ENCODE measurements around the gene GRPEL1. TPM values are rescaled to one million over a fixed set of nuclear protein-coding genes. Genes with fewer than 3 reads are reported as not detected.

Gene GRPEL1
- total and polyA plus RNA-seq, 3 donors from 2014 or later, result 40.8 to 88.6 (median 58.5) TPM

DNA sequence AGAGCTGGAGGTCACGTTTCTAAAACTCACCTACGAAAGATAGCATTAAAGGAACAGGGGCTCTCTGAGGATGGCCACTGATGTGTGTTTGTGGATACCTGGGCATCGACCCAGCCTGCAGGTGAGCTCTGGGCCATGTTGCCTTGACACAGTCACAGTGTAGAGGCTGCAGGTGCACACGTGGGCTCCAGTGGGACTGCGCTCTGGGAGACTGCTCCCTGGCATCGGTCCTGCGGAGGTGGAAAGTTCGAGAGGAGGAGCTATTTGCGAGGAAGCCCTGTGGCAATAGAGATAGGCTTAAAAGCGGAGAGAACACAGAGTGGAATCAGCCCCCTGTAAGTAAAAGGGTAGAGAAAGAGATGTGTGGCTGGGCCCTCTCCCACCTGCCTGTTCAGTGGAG is 37.0 kb downstream of the GRPEL1 start:
- no peak for DNase-seq
- Histone ChIP-seq H3K4me3 (no peak overlapping the region), H3K27ac (no peak overlapping the region), H3K36me3 (ENCODE audit: low read depth, missing control alignments) (no peaks in the 10 kb centered on the region), H3K9me3 (no peaks in the 10 kb centered on the region), H3K27me3 (no peaks in the 10 kb centered on the region), H3K4me1 (no peaks in the 10 kb centered on the region)
- no peak for TF ChIP-seq POLR2A (IDR thresholded peaks at IDR 0.05)
- TF ChIP-seq CTCF (IDR thresholded peaks at IDR 0.05), result no peak
- intact Hi-C loops (cut with DNase I; ENCODE audit: low total_unique reads), result no loop called here
- WGBS, 2 donors, result 95 to 96% methylated on average over 9 to 10 of the region's 10 CpGs

DNA sequence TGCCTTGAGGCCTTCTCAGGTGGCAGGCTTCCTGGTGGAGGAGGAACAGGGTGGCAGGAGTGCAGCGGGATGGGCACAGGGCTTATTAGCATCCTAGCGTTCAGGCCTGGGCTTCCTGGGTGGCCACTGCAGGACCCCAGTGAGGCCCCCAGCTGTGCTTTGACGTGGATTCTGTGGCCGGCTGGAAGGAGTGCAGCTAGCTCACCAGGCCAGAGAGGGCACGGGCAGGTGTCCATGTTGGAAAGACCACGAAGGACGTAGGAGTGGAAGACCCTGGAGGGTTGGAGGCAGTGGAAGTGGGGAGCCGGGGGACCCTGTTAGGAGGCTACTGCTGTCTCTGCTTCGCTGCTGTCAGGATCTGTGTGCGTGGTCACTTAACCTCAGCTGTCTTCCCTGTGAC is 37.9 kb downstream of the GRPEL1 start:
- intact Hi-C loops (cut with DNase I; ENCODE audit: low total_unique reads), result no loop called here
- WGBS, 2 donors, result 92 to 93% methylated on average over 10 of the region's 10 CpGs

DNA sequence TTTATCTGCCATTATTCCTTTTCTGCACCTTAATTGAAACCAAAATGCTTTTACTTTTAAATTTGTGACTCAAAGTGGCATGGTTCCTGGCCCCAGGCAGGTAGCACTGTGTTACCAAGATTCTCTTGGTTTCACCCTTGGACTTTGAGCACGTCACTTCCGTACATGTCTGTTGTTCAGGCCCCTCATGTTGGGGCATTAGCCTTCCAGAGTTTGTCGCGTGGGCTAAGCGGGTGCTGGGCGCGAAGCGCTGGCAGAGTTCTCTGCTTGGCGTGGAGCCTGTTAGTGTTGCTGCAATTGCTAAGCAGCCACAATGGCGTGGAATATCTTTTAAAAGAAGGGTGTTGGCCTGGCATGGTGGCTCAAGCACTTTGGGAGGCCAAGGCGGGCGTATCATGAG is 38.7 kb downstream of the GRPEL1 start:
- no peaks in the 10 kb centered on the region for H3K27me3 ChIP-seq
- intact Hi-C loops (cut with DNase I; ENCODE audit: low total_unique reads), result no loop called here
- no peak overlapping the region for H3K27ac ChIP-seq
- DNase-seq, result no peak
- WGBS, 2 donors, result 97% methylated on average over 12 of the region's 12 CpGs
- H3K4me1 ChIP-seq, result no peaks in the 10 kb centered on the region
- H3K4me3 ChIP-seq, result no peak overlapping the region
- no peaks in the 10 kb centered on the region for H3K9me3 ChIP-seq
- no peaks in the 10 kb centered on the region for H3K36me3 ChIP-seq (ENCODE audit: low read depth, missing control alignments)
- TF ChIP-seq CTCF (IDR thresholded peaks at IDR 0.05), result no peak
- no peak for TF ChIP-seq POLR2A (IDR thresholded peaks at IDR 0.05)

More for the DNA sequence above, 37.9 kb downstream of the GRPEL1 start:
- no peaks in the 10 kb centered on the region for H3K36me3 ChIP-seq (ENCODE audit: low read depth, missing control alignments)
- TF ChIP-seq POLR2A (IDR thresholded peaks at IDR 0.05) (no peak), CTCF (IDR thresholded peaks at IDR 0.05) (no peak)
- no peak overlapping the region for H3K27ac ChIP-seq
- H3K4me1 ChIP-seq, result no peaks in the 10 kb centered on the region
- no peak for DNase-seq
- no peaks in the 10 kb centered on the region for H3K27me3 ChIP-seq
- no peak overlapping the region for H3K4me3 ChIP-seq
- no peaks in the 10 kb centered on the region for H3K9me3 ChIP-seq

DNA sequence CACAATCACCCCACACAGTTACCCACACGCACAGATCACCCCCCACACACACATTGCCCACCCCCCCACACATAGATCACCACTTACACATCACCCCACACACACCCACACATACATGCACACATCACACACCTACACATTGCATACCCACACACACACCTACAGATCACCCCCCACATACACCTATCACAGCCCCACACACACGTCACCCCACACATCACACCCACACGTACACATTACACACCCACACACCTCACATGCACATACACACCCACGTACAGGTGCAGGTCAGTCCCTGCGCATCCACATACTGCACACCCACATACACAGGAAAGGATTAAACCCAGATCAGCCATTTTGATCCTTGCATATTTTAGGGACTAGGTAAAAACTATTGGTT is 40.0 kb downstream of the GRPEL1 start:
- 66 to 81% methylated on average over 5 of the region's 5 CpGs for WGBS, 2 donors
- H3K36me3 ChIP-seq (ENCODE audit: low read depth, missing control alignments), result no peaks in the 10 kb centered on the region

More for the DNA sequence above, 40.0 kb downstream of the GRPEL1 start:
- intact Hi-C loops (cut with DNase I; ENCODE audit: low total_unique reads), result no loop called here
- H3K27ac ChIP-seq, result no peak overlapping the region
- DNase-seq, result no peak
- H3K9me3 ChIP-seq, result no peaks in the 10 kb centered on the region
- H3K4me1 ChIP-seq, result no peaks in the 10 kb centered on the region
- no peak overlapping the region for H3K4me3 ChIP-seq
- no peaks in the 10 kb centered on the region for H3K27me3 ChIP-seq
- TF ChIP-seq POLR2A (IDR thresholded peaks at IDR 0.05), result no peak
- TF ChIP-seq CTCF (IDR thresholded peaks at IDR 0.05), result no peak

Data from testis (tissue), 3 donors.